T-helper 22 cell (primary cell): Measurements from ENCODE around the gene KCNJ6.
"Not testable (repeated sequence)": the region's sequence is repeated elsewhere in the genome, so short reads cannot be mapped to it uniquely, and the experiment has no call there.

ENCODE experiments used
- DNase-seq: peaks from one replicate; pipeline ENCODE4 v3.0.0-alpha.2; 2020; ENCODE audit warnings: low read depth

Gene KCNJ6

DNA sequence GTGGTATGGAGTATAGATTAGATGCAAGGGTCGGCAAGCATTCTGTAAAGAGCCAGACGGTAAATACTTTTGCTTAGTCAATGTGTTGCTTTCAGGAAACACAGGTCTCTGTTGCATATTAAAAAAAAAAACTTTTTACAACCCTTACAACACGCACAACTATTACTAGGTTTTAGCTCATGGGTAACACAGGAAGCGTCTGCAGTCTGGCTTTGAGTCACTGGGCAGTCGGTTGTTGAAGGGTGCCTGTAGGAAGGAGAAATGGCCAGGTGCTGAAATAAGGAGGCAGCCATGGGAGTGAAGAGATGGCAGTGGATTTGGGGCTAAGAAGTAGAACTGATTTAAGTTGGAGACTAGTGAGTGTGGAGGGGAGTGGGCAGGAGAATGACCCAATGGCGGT, 192.1 kb downstream of the KCNJ6 start:
- DNase-seq = no peak

DNA sequence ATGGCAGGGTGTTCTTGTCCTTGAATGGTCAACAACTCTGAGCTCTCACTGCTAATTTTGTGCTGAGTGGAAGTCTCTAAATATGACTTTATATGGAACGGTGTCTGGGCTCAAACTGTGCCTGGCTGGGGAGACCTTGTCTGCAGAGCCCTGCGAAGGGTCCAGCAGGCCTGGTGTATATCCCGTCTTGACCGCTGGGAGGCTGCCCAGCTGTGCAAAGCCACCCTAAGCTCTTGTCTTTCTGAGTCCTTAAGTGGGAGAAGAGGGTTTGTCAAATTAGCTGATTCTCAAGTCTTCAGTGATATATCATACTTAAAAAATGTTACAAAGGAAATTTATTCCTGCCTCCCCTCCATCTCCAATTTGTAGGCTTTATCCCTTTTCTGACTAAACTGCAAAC, 198.7 kb downstream of the KCNJ6 start:
- DNase-seq = no peak

DNA sequence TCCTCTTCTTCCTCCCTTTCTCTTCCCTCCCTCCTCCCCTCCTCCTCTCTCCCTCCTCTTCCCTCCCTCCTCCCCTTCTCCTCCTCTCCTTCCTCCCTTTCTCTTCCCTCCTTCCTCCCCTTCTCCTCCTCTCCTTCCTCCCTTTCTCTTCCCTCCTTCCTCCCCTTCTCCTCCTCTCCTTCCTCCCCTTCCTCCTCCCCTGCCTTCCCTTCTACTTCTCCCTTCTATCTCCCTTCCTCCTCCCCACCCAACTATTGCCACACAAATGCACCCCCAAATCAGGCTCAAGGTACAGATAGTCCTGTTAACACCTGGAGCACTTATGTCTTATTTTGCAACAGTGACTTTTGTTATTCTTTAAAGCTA, 203.7 kb downstream of the KCNJ6 start:
- DNase-seq = not testable (repeated sequence)

DNA sequence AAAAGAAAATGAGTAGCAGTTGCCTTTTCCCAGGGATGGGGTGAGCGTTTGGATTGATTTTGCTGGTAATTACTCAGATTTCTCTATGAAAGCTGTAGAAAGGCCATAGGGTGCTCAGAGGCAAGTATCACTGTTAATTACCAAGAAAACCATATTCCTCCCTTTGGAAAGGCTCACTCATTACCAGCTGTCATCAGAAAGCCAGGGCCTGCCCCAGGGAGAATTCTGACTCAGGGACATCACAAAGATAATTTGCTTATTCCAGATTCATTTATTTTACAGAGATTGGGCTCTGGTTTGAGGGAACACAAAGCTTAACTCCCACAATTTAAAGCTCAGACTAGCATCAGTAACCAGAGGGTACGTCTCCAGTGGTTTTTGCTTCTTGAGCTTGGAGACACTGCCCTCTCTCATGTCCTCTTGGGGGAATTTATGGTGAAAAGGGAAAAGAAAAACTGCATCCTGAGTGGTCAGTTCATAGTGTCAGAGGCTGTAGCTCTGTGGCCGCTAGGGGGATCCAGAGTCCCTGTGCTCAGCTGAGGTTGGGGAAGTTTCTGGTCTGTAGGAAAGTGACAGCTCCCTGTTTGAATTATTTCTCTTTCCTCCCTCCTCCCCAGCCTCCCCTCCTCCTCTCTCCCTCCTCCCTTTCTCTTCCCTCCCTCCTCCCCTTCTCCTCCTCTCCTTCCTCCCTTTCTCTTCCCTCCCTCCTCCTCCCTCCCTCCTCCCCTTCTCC, 204.3 kb downstream of the KCNJ6 start:
- no peak for DNase-seq

DNA sequence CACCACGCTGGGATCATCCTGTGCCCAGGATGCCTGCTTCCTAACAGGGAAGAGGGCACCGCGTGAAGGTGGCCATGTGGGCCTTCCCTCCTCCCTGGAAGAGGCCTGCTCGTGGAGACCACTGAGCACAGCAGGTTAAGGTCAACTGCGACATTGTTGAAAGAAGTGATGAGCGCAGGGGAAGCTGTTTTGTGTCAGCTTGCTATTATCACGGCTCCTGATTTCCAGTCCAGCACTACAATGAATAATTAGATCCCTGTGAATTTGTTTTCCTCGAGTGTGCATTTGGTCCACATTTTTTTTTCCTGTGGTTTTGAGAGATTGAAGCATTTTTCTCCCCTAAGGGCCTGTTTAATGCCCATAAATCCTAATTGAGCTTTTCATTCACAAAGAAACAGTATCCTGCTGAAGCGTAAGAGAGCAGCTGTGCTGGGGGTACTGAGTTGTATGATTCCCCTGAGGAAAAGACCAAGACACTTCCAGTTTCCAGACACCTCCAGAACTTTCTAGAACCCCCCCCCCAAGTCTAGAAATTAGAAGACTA, 204.9 kb downstream of the KCNJ6 start:
- DNase-seq = no peak

DNA sequence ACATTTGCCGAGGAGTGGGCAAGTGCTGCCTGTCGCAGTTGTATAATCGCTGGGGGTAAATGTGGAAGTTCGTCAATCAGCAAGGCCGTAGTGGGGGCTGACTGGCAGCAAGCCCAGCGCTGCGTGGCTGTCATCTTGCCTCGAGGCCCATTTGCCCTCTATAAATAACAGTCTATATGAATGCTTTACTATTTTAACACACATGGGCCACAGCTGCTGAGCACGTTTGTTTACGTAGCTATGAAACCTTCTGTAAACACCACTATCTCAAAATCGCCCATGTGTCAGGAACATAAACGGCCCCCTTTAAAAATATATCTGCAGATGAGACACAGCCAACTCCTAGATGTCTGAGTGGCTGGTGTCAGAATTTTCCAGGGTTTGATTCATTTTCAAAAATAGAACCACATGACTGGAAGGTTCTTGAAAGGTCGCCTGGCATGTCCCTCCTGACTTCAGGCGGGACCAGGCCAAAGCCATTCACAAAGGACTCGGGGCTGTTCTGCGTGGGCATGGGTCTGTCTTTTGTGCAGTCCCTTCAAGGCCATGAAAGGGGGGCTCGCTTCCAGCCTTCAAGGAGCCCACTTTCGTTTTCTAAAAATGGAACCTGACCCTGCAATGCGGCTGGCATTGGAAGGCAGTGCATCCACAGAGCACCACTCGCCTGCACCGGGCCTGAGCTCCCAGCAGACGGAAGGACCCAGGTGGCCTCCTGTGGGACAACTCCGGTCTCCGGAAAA, 205.5 kb downstream of the KCNJ6 start:
- DNase-seq = no peak

DNA sequence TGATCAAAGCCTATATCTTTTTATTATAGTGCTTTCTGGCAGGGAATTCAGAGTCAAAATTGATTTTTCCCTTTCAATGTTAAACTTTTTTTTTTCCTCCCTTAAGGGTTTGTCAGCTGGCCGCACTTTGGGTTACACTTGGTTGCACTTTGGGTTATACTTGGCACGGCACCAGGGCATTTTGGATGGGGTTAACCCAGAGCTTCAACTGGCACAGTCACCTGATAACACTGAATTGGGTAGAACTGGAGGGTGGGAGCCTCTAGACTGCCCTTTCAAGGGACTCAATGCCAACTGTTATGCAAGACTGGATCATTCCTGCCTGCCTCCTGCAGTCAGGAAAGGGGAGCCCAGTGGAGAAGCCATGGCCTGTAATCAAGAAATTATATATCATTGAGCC, 211.5 kb downstream of the KCNJ6 start:
- DNase-seq = no peak

DNA sequence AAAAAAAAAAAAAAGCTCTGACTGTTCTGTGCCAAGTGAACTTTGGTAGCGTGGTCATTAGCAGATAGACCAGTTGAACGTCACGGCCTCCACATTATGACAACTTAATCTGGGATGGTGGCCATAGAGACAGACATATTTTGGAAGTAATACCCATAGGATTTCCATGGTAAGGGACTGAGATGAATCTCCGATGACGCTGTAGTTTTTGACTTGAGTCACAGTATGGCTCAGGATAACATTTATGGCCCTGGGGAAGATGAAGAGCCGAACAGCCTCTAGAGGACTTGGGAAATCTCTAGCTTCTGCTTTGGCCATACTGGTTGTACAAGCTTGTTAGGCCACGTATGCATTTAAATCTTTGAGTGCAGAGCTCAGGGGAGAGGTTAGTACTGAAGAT, 214.0 kb downstream of the KCNJ6 start:
- DNase-seq = no peak

DNA sequence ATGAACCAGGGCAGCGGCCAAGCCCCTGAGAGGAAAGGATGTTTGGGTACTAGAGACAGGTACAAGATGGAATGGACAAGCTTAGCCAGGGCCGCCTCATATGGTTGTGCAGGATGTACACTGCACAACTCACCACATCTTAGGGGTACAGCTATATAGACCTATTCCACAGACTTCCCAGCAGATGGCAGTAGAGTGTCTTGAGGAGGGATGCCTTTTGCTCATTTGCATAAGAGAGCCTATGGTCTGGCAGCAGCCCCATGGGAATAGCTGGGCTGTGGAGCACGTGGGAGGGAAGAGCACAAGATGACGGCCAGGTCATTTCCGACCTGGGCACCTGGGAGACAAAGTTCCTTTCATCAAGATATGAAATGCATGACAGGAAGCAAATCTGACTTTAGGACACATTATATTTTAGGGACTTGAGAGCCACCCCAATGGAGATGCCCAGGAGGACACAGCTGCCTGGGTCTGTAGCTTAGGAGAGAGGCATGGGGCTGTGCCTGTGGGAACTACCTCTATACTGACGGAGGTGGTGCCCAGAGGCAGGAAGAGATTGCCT, 215.5 kb downstream of the KCNJ6 start:
- no peak for DNase-seq

DNA sequence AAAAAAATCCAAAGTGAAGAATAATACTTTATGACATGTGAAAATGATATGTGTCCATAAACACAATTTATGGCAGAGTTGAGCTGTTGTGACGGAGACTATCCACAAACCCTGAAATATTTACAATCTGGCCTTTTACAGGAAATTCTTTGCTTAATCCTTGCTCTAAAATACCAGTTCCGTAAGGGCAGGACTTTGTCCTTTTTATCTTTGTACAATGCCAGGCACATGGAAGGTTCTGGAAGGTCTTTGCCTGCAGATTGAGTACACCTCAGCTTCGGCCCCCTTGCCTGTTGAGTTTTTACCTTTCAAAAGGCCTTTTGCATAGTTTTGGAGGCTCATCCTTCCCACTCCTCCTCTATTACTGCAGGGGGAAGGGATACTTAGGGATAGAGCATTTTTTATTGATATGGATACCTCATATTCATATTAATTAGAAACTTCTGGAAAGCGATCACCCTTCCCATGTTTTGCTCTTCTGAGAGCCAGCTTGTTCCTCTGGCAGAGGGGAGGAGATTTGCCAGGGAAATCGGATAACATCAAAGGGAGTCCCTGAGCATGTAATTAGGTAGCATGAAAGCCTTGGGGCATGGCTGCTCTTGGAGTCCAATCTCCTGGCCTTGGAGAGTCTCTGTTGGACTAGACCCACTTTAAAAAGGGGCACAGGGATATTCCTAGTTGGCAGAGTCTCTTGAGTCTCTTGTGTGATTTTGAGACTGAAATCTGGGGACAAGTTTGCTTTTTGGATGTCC, 217.1 kb downstream of the KCNJ6 start:
- DNase-seq = no peak

DNA sequence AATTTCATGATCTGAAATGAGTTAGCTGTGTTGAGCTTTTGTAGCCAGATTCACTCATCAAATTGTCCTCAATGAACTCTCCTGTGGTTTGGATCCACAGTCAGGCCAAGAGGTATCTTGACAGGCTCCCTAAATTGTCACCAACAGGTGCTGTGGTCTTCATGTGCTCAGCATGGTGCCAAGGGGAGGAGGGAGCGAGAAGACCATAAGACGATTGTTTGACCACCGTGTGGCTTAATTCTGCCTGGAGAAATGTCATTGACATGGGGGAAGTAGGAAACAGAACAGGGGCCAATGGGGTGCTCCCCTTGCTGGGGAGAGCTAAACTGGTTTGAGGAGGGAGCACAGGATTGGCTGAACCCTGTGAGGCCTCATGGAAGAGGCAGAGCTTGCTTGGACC, 219.3 kb downstream of the KCNJ6 start:
- DNase-seq = no peak

DNA sequence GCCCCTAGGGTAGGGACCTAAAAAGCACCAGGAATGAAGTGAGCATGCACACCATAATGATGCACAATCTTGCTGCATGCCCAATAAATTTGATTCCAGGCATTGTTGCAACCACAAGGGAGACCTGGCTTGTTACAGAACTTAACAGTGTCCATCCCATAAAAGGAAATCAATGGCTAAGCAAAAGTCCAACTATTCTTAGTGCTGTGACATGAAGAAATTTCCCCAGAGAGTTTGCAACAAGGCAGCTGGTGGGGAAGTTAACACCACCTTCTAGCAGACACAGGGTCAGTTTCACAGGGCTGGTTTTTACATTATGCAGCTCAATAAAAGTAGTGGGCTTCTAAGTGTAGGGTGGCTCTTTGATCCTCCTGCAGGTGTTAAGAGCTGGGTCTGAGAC, 221.1 kb downstream of the KCNJ6 start:
- no peak for DNase-seq

DNA sequence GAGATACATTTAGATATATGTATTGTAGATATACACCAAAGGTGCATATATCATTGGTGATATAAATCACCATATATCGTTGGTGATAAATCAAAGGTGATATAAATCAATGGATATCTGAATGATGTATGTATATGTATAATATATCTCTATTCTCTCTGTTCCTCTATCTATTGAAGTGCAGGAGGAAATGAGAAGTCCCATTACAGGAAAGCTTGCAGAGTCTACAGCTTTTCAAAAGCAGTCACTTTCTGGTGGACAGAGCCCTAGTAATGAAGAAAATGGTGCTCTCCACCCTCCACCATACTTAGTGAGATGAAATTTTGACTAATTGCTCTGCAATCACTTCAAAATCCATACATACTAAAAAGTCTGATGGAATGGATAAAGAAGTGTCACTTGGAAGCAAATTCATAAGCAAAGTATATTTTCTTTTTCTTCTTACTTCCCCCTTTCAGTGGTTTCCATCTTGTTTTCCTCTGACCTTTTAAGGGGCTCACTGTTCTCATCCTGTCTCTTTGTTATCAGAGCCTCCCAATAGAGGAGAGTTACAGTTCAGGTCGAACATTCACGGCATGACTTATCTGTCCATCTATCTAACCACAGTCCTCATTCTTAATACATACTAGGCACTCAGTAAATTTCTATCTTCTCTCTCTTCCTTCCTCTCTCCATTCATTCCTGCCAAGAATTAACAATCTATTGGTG, 227.2 kb downstream of the KCNJ6 start:
- no peak for DNase-seq

DNA sequence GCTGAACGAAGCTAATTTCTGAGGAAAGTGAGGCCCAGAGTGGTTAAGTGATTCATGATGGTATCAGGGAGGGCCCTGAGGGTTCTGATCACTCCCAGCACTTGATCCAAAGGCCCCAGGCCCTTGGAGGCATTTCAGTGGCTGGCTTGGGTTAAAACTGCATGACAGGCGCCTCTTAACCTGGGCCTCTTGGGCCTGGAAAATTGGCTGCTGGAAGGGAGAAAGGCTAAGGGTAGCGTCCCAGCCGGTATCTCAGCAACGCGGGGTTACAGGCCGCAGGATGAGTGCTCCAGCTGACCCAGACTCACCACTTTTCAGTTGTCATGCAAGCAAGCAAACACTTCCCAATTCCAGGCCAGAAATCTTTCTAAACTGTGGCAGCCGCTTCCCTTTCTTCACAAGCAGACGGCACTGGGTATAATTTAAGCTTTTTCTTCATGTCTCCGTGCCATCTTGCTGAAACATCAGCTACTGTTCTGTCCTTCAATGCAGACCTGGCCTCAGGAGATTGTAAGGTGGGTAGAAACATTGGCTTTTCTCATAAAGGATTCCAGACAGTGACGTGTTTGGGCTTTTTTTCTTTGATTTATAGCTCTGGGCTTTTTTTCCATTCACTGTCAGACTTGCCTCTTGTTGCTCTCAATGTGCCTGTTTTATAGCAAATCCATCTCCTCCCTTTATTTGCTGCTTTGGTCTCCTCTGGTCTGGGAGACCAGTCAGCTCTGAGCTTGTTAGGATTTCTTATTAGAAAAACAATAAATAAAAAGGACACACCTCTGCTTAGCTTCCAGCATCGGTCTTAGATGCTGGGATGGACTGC, 229.1 kb downstream of the KCNJ6 start:
- DNase-seq = no peak

DNA sequence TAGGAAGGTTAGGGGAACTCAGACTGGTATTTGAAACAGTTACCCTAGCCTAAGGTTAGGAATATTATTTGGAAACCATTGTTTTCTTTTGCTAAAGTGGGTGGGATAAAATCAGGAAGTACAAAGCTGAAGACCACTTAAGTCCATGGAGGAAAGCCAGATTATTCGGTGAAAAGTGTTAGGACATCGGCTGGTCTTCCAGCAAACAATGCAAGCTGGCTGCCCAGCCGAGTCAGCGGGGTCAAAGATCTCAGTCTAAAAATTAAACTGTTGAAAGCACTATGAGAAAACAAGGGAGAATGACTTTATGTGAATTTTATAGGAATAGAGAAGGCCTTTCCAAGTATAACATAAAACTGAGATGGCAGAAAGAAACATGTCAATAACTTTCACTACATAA, 231.7 kb downstream of the KCNJ6 start:
- DNase-seq = no peak

DNA sequence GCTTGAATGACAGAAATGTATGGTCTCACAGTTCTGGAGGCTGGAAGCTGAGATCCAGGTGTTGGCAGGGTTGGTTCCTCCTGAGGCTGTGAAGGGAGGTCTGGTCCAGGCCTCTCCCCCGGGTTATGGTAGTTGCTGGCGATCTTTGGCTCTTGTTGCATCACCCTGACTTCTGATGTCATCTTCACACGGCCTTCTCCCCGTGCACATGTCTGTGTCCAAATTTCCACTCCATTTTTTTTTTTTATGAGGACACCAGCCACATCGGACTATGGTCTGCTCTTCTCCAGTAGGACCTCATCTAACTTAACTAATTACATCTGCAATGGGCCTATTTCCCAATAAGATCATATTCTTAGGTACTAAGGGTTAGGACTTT, 232.2 kb downstream of the KCNJ6 start:
- no peak for DNase-seq

DNA sequence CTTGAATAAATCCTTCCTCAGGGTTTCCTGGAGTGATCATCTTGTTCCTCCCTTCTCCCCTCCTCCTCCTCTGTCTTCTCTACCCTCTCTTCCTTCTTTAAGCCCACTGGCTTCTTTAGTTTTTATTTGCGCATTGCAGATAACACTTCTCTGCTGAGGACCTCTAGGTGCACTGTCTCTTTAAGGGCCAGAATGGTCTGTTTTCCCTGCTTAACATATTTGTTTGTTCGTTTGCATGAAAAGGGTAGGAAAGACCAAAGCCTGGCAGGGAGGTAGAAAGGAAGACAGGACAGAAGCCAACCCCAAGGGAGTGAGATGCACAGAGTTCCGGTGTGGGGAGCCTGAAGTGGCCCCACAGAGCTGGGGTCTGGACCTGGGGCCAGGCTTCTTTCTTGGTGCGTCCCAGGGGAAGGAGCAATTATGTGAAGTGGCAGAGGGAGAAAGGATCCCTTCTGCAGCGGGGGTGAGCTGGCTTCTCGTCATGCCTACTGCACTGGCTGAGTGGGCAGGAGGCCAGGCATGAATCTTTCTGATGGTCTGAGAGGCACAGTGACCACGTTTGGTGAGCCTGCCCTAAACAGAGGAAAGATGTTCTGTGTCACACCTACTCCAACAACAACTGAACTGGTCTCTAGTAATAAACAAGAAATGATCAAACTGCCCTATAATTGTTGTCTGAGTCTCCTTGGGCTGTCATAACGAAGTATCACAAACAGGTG, 232.7 kb downstream of the KCNJ6 start:
- no peak for DNase-seq

DNA sequence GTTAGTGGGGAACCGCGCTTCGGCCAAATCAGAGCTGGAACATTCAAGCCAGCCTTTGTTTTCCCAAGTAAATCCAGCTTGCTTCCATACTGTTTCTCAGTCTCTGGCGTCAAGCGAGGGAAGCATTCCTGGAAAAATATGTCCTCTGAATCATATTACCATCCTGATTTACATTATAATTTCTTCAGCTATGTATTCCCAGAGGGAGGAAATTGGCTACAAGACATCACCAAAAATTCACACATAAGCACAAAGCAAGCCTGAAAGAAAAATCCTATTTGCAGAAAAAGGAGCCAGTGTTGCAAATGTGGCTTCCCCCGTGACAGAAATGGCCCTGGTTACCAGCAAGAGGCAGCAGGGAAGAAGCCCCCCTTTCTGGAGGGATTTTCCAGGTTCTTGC, 233.3 kb downstream of the KCNJ6 start:
- no peak for DNase-seq

DNA sequence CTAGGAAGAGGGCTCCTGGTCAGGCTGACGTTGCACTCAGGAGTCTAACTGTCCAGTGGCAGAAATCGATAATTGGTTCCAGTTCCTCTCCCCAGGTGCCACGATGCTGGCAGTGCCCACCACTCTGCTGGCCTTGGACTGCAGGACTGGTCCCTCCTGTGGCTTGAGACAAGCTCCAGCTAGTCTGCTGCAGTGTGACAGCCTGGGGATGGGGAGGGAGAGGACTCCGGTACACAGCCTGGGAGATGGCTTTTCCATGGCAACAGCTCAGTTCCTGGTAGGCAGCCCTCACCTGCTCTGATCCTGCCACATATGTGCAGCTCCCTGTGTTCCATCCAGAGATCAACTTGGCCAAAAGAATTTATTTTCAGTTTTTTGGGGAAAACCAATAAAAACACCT, 239.3 kb downstream of the KCNJ6 start:
- DNase-seq = no peak

DNA sequence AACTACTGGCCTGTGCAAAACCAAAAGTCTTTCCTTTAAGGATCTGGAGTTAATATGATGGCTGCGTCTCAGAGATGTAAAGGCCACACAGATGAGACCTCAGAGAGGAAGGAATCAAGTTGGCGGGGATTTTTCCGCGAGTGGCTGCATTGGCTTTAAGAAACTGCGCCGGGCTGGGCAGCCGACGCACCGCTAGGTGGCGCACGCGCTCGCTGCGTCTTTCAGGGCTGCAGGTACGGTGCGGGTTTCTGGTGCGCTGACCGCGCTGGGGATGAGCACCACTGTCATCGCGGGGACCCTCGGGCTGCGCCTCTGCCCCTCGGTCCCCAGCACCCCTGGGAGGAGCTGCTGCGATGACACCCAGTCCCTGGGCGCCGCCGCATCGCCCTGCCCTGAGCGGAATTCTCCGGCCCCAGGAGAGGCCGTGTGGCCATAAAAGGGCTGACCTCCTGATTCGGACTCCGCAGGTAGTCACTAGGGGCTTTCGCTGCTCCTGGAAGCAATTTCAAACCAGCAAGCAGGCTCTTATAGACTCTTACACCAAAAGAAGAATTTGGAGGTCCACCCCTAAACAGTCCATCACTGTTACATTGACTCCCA, 241.0 kb downstream of the KCNJ6 start:
- DNase-seq = no peak
